Sigmoid colon (tissue), 4 donors: ENCODE data around the gene SLC22A31.

Source experiments
- CTCF ChIP-seq, 4 experiments: fragments of 450-650 bp in 3 of 4; fragments of 200-600 bp in 1 of 4; IDR thresholded peaks; one replicate each; pipeline ENCODE4 v1.5.1; 2016 to 2019; ENCODE audit warnings: antibody characterized with exemption in 4 of 4, mild to moderate bottlenecking in 3 of 4, moderate library complexity in 2 of 4
- EP300 ChIP-seq, 4 donors: sonication (generic); formaldehyde crosslinking; IDR thresholded peaks; one replicate each; pipeline ENCODE4 v1.6.1; 2017; ENCODE audit warnings: antibody characterized with exemption in 4 of 4
- POLR2A ChIP-seq, 2 donors: fragments of 450-650 bp; IDR thresholded peaks; one replicate each; pipeline ENCODE4 v1.6.1; 2016; ENCODE audit warnings: antibody characterized with exemption in 2 of 2, mild to moderate bottlenecking in 2 of 2, moderate library complexity in 2 of 2
- POLR2AphosphoS5 ChIP-seq, 4 donors: sonication (generic); formaldehyde crosslinking; IDR thresholded peaks; one replicate each; pipeline ENCODE4 v1.6.1; 2017; ENCODE audit warnings: antibody characterized with exemption in 4 of 4

- TF ChIP-seq CTCF (IDR thresholded peaks at IDR 0.05) (no peak), EP300 (IDR thresholded peaks at IDR 0.05) (no peak), POLR2A (IDR thresholded peaks at IDR 0.05) (no peak), POLR2AphosphoS5 (IDR thresholded peaks at IDR 0.05) (no peak)
These were observed 24.3 kb upstream of the SLC22A31 start for GRCh38 chr16:89224665-89225064.
